Neural progenitor cell (in vitro differentiated cells): ENCODE data around the gene HSPA1A. TPM values are rescaled to one million over a fixed set of nuclear protein-coding genes. Genes with fewer than 3 reads are reported as not detected.

ENCODE experiments used
- DNase-seq: peaks from one replicate; pipeline ENCODE4 v3.0.0-alpha.2; 2016; ENCODE audit warnings: low spot score
- H2AFZ ChIP-seq: fragments of 200-600 bp; sonication (generic); replicated peaks from 2 replicates; pipeline ENCODE4 v1.6.1; 2016; ENCODE audit warnings: antibody characterized with exemption
- H3F3A ChIP-seq: fragments of 200-600 bp; sonication (generic); 2 replicates; pipeline ENCODE4 v1.6.1; 2016; ENCODE audit warnings: antibody characterized with exemption, low read depth
- H3K27ac ChIP-seq: fragments of 200-600 bp; sonication (generic); 2 replicates; pipeline ENCODE4 v1.5.1; 2016; ENCODE audit warnings: mild to moderate bottlenecking
- H3K27me3 ChIP-seq: fragments of 200-600 bp; sonication (generic); 2 replicates; pipeline ENCODE4 v1.6.1; 2016; ENCODE audit warnings: mild to moderate bottlenecking, moderate library complexity
- H3K36me3 ChIP-seq: fragments of 200-600 bp; sonication (generic); 2 replicates; pipeline ENCODE4 v1.5.1; 2016
- H3K4me1 ChIP-seq: fragments of 200-600 bp; sonication (generic); 2 replicates; pipeline ENCODE4 v1.6.1; 2016; ENCODE audit warnings: mixed run types
- H3K4me2 ChIP-seq: fragments of 200-600 bp; sonication (generic); 2 replicates; pipeline ENCODE4 v1.6.1; 2016
- H3K4me3 ChIP-seq: fragments of 200-600 bp; sonication (generic); 2 replicates; pipeline ENCODE4 v1.5.1; 2016
- H3K79me2 ChIP-seq: fragments of 200-600 bp; sonication (generic); 2 replicates; pipeline ENCODE4 v1.6.1; 2016; ENCODE audit warnings: low read depth
- H3K9ac ChIP-seq: fragments of 200-600 bp; sonication (generic); 2 replicates; pipeline ENCODE4 v1.6.1; 2016
- H3K9me3 ChIP-seq: fragments of 200-600 bp; sonication (generic); 2 replicates; pipeline ENCODE4 v1.5.1; 2016; ENCODE audit warnings: low read depth
- H4K20me1 ChIP-seq: fragments of 200-600 bp; sonication (generic); 2 replicates; pipeline ENCODE4 v1.6.1; 2016; ENCODE audit warnings: low read depth
- H3K27ac Mint-ChIP-seq: 3 replicates; pipeline ENCODE4 v1.8.0; 2021; ENCODE audit warnings: mixed read lengths
- H3K27me3 Mint-ChIP-seq: 2 replicates; pipeline ENCODE4 v1.8.0; 2022; ENCODE audit warnings: low read depth, mild to moderate bottlenecking, inconsistent platforms, moderate library complexity, mixed read lengths; ENCODE audit not compliant: insufficient read depth
- H3K36me3 Mint-ChIP-seq: 3 replicates; pipeline ENCODE4 v1.8.0; 2021; ENCODE audit warnings: mixed read lengths
- H3K4me1 Mint-ChIP-seq: 3 replicates; pipeline ENCODE4 v1.8.0; 2021; ENCODE audit warnings: mixed read lengths
- H3K4me3 Mint-ChIP-seq: 3 replicates; pipeline ENCODE4 v1.8.0; 2021; ENCODE audit warnings: mild to moderate bottlenecking, moderate library complexity, mixed read lengths
- H3K9me3 Mint-ChIP-seq: 3 replicates; pipeline ENCODE4 v1.8.0; 2020; ENCODE audit warnings: mixed read lengths
- EZH2 ChIP-seq: fragments of 200-600 bp; sonication (generic); IDR thresholded peaks from 2 replicates; pipeline ENCODE4 v1.6.1; 2017; ENCODE audit warnings: antibody characterized with exemption, mild to moderate bottlenecking, moderate library complexity
- EZH2phosphoT487 ChIP-seq: fragments of 200-600 bp; sonication (generic); IDR thresholded peaks from 2 replicates; pipeline ENCODE4 v1.6.1; 2017; ENCODE audit warnings: antibody characterized with exemption
- total RNA-seq: library from RNA; depleted of rRNA; stranded (reverse); fragments of >200 nt; gene quantifications from 2 replicates; pipeline ENCODE4 v1.2.3, GENCODE V29; 2015; ENCODE audit warnings: low replicate concordance
- TF ChIP-seq, protein P1 (sequence below): fragments of 200-600 bp; sonication (generic); IDR thresholded peaks from 2 replicates; pipeline ENCODE4 v1.5.1; 2017; ENCODE audit warnings: antibody characterized with exemption, mild to moderate bottlenecking

HSPA1A gene
- total RNA-seq, 1 donor from 2014 or later: 36.0 TPM

- H3K27ac Mint-ChIP-seq: no peak overlapping the region
Measured at GRCh38 chr6:31784098-31784925, 31.0 kb upstream of the HSPA1A start.

GRCh38 chr6:31785475-31785874 lies 29.9 kb upstream of the HSPA1A start:
- Histone ChIP-seq H3K4me2 (no peak overlapping the region), H3K27me3 (no peaks in the 10 kb centered on the region), H3F3A (peaks cover 6% of the 10 kb centered on the region), H3K9me3 (no peaks in the 10 kb centered on the region), H3K27ac (no peak overlapping the region), H4K20me1 (no peaks in the 10 kb centered on the region), H3K4me1 (no peaks in the 10 kb centered on the region), H3K79me2 (no peaks in the 10 kb centered on the region), H2AFZ (no peak overlapping the region), H3K9ac (no peak overlapping the region), H3K4me3 (no peak overlapping the region), H3K36me3 (peaks cover 4% of the 10 kb centered on the region)
- Mint-ChIP-seq H3K27ac (no peak overlapping the region), H3K4me1 (no peaks in the 10 kb centered on the region), H3K27me3 (peaks cover 2% of the 10 kb centered on the region), H3K36me3 (peaks cover 18% of the 10 kb centered on the region), H3K4me3 (no peak overlapping the region), H3K9me3 (no peaks in the 10 kb centered on the region)
- DNase-seq: no peak
- TF ChIP-seq, protein P1, sequence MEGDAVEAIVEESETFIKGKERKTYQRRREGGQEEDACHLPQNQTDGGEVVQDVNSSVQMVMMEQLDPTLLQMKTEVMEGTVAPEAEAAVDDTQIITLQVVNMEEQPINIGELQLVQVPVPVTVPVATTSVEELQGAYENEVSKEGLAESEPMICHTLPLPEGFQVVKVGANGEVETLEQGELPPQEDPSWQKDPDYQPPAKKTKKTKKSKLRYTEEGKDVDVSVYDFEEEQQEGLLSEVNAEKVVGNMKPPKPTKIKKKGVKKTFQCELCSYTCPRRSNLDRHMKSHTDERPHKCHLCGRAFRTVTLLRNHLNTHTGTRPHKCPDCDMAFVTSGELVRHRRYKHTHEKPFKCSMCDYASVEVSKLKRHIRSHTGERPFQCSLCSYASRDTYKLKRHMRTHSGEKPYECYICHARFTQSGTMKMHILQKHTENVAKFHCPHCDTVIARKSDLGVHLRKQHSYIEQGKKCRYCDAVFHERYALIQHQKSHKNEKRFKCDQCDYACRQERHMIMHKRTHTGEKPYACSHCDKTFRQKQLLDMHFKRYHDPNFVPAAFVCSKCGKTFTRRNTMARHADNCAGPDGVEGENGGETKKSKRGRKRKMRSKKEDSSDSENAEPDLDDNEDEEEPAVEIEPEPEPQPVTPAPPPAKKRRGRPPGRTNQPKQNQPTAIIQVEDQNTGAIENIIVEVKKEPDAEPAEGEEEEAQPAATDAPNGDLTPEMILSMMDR: no peak
- TF ChIP-seq EZH2phosphoT487 (no peak), EZH2 (no peak)

More at GRCh38 chr6:31784098-31784925, 31.0 kb upstream of the HSPA1A start:
- Histone ChIP-seq H3K4me1 (no peaks in the 10 kb centered on the region), H3K27me3 (no peaks in the 10 kb centered on the region), H3K9me3 (no peaks in the 10 kb centered on the region), H3K4me2 (no peak overlapping the region), H3K9ac (no peak overlapping the region), H3K4me3 (no peak overlapping the region), H3K79me2 (no peaks in the 10 kb centered on the region), H4K20me1 (no peaks in the 10 kb centered on the region), H3F3A (peaks cover 4% of the 10 kb centered on the region), H3K27ac (no peak overlapping the region), H2AFZ (no peak overlapping the region), H3K36me3 (no peaks in the 10 kb centered on the region)
- Mint-ChIP-seq H3K9me3 (no peaks in the 10 kb centered on the region), H3K4me3 (no peak overlapping the region), H3K4me1 (no peaks in the 10 kb centered on the region), H3K36me3 (peaks cover 20% of the 10 kb centered on the region), H3K27me3 (peaks cover 2% of the 10 kb centered on the region)
- TF ChIP-seq EZH2phosphoT487 (no peak), EZH2 (no peak)
- TF ChIP-seq, protein P1: no peak
- no peak for DNase-seq

GRCh38 chr6:31791324-31792089 lies 23.8 kb upstream of the HSPA1A start:
- peaks cover 20% of the 10 kb centered on the region for H3F3A ChIP-seq
- H3K4me3 ChIP-seq: no peak overlapping the region
- no peaks in the 10 kb centered on the region for H3K27me3 Mint-ChIP-seq
- no peak overlapping the region for H3K9ac ChIP-seq
- H3K9me3 ChIP-seq: no peaks in the 10 kb centered on the region
- H3K27ac ChIP-seq: no peak overlapping the region
- H3K9me3 Mint-ChIP-seq: no peaks in the 10 kb centered on the region
- peaks cover 7% of the 10 kb centered on the region for H3K4me1 ChIP-seq
- no peak overlapping the region for H3K4me3 Mint-ChIP-seq
- H2AFZ ChIP-seq: no peak overlapping the region
- no peak overlapping the region for H3K4me2 ChIP-seq
- TF ChIP-seq EZH2phosphoT487 (no peak), EZH2 (no peak)
- TF ChIP-seq, protein P1: peak; percentile 67
- H3K36me3 Mint-ChIP-seq: peaks cover 8% of the 10 kb centered on the region
- H3K27ac Mint-ChIP-seq: peak overlapping the region; percentile 43
- H3K4me1 Mint-ChIP-seq: peaks cover 16% of the 10 kb centered on the region
- H3K79me2 ChIP-seq: peaks cover 22% of the 10 kb centered on the region
- H4K20me1 ChIP-seq: no peaks in the 10 kb centered on the region
- no peaks in the 10 kb centered on the region for H3K27me3 ChIP-seq
- DNase-seq: peak; percentile 82
- H3K36me3 ChIP-seq: peaks cover 4% of the 10 kb centered on the region
